WTC11 (cell line): ENCODE measurements around the gene KRAS.

Experiments used
- AFF4 ChIP-seq: sonication (generic); formaldehyde crosslinking; IDR thresholded peaks from 2 replicates; pipeline ENCODE4 v1.8.1; 2023; ENCODE audit warnings: mild to moderate bottlenecking, missing genetic modification reagents, borderline replicate concordance
- CTCF ChIP-seq: fragments of 200-600 bp; IDR thresholded peaks from 2 replicates; pipeline ENCODE4 v1.8.0; 2022; ENCODE audit warnings: antibody characterized with exemption
- E2F1 ChIP-seq: sonication (generic); formaldehyde crosslinking; IDR thresholded peaks from 2 replicates; pipeline ENCODE4 v1.8.0; 2022; ENCODE audit warnings: mild to moderate bottlenecking, missing genetic modification reagents
- ESRRA ChIP-seq: sonication (generic); formaldehyde crosslinking; IDR thresholded peaks from 2 replicates; pipeline ENCODE4 v1.8.1; 2022; ENCODE audit warnings: mild to moderate bottlenecking, missing genetic modification reagents, borderline replicate concordance
- IRF1 ChIP-seq: sonication (generic); formaldehyde crosslinking; IDR thresholded peaks from 2 replicates; pipeline ENCODE4 v1.8.0; 2023; ENCODE audit warnings: missing genetic modification reagents
- PRDM15 ChIP-seq: sonication (generic); formaldehyde crosslinking; IDR thresholded peaks from 2 replicates; pipeline ENCODE4 v1.8.0; 2022; ENCODE audit warnings: missing genetic modification reagents
- RORB ChIP-seq: fragments of 250-450 bp; sonication (Bioruptor Pico); IDR thresholded peaks from 2 replicates; pipeline ENCODE4 v1.9.0; 2021; ENCODE audit warnings: mild to moderate bottlenecking
- ZBTB21 ChIP-seq: sonication (generic); formaldehyde crosslinking; IDR thresholded peaks from 2 replicates; pipeline ENCODE4 v1.8.1; 2023; ENCODE audit warnings: mild to moderate bottlenecking, missing genetic modification reagents, borderline replicate concordance

GRCh38 chr12:25241167-25242020, 9.3 kb downstream of the KRAS start:
- TF ChIP-seq CTCF, result no peak
- TF ChIP-seq ESRRA, result no peak
- TF ChIP-seq ZBTB21, result no peak
- TF ChIP-seq RORB, result no peak
- TF ChIP-seq IRF1 (CRISPR knock-in tag), result no peak
- TF ChIP-seq E2F1 (CRISPR knock-in tag), result no peak
- TF ChIP-seq AFF4, result no peak
- TF ChIP-seq PRDM15 (CRISPR knock-in tag), result no peak
